HAP-1 (cell line): ENCODE data around the gene USP6NL.
"Not testable (repeated sequence)": the region's sequence is repeated elsewhere in the genome, so short reads cannot be mapped to it uniquely, and the experiment has no call there.

Source experiments
- DNase-seq, 2 experiments: peaks; one replicate each; pipeline ENCODE4 v3.0.0-alpha.2; 2016 to 2020; ENCODE audit warnings: low spot score in 2 of 2
- H3K27me3 ChIP-seq: fragments of 250-450 bp; sonication (Bioruptor Pico); 2 replicates; pipeline ENCODE4 v1.5.1; 2020; ENCODE audit warnings: low read depth, mild to moderate bottlenecking, moderate library complexity
- H3K36me3 ChIP-seq: fragments of 250-450 bp; sonication (Bioruptor Pico); replicated peaks from 2 replicates; pipeline ENCODE4 v1.5.1; 2020; ENCODE audit warnings: mild to moderate bottlenecking
- H3K4me1 ChIP-seq: fragments of 250-450 bp; sonication (Bioruptor Pico); 2 replicates; pipeline ENCODE4 v1.5.1; 2020; ENCODE audit warnings: mild to moderate bottlenecking
- H3K4me3 ChIP-seq: fragments of 250-450 bp; sonication (Bioruptor Pico); 2 replicates; pipeline ENCODE4 v1.5.1; 2020; ENCODE audit warnings: mild to moderate bottlenecking, moderate library complexity
- H3K9me3 ChIP-seq: fragments of 250-450 bp; sonication (Bioruptor Pico); 2 replicates; pipeline ENCODE4 v1.5.1; 2020; ENCODE audit warnings: mild to moderate bottlenecking, moderate library complexity
- in situ Hi-C: fragments of 300-500 bp; cut with MboI; formaldehyde crosslinking; loops from 3 replicates; pipeline ENCODE4 v1.14.3; 2020; ENCODE audit warnings: low sequenced_read_pairs, inconsistent platforms, mixed read lengths

USP6NL gene

GRCh38 chr10:11636697-11637303, 25.4 kb upstream of the USP6NL start:
- Histone ChIP-seq H3K9me3 (no peaks in the 10 kb centered on the region), H3K36me3 (no peaks in the 10 kb centered on the region), H3K27me3 (peaks cover 3% of the 10 kb centered on the region), H3K4me1 (no peaks in the 10 kb centered on the region), H3K4me3 (no peak overlapping the region)
- in situ Hi-C loops: no loop called here
- no peak for DNase-seq

GRCh38 chr10:11631890-11632587, 20.6 kb upstream of the USP6NL start:
- in situ Hi-C loops: no loop called here
- no peak overlapping the region for H3K4me3 ChIP-seq
- H3K27me3 ChIP-seq: peaks cover 3% of the 10 kb centered on the region
- H3K36me3 ChIP-seq: no peaks in the 10 kb centered on the region
- DNase-seq: no peak
- H3K4me1 ChIP-seq: no peaks in the 10 kb centered on the region
- H3K9me3 ChIP-seq: no peaks in the 10 kb centered on the region

GRCh38 chr10:11631291-11631690, 19.8 kb upstream of the USP6NL start:
- Histone ChIP-seq H3K4me1 (no peaks in the 10 kb centered on the region), H3K9me3 (no peaks in the 10 kb centered on the region), H3K4me3 (no peak overlapping the region), H3K36me3 (no peaks in the 10 kb centered on the region), H3K27me3 (peaks cover 3% of the 10 kb centered on the region)
- in situ Hi-C loops: no loop called here
- no peak for DNase-seq

- in situ Hi-C loops: no loop called here
- no peaks in the 10 kb centered on the region for H3K4me1 ChIP-seq
- H3K27me3 ChIP-seq: peaks cover 3% of the 10 kb centered on the region; the same call in 1 of the 2 replicates
- no peaks in the 10 kb centered on the region for H3K36me3 ChIP-seq
- no peak for DNase-seq
- no peak overlapping the region for H3K4me3 ChIP-seq
- H3K9me3 ChIP-seq: no peaks in the 10 kb centered on the region
Observed at GRCh38 chr10:11629731-11630130, 18.3 kb upstream of the USP6NL start.

DNA sequence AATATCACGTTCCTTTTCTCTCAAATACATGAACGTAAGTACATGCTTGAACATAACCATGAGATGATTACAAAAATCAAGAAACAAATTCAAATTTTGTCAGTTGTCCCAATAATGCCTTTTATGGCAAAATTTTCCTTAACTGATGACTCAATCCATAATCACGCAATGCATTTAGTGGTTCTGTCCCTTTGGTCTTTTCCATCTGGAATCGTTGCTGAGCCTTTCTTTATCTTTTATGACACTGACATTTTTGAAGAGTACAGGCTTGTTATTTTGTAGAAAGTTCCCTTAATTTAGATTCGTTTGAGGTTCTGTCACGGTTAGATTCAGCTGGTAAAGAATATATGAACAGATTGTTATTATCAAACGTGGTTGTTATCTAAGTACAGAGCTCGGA, 16.5 kb upstream of the USP6NL start:
- H3K27me3 ChIP-seq, H3K4me1 ChIP-seq, H3K36me3 ChIP-seq, in situ Hi-C loops, H3K9me3 ChIP-seq, DNase-seq, H3K4me3 ChIP-seq: not testable (repeated sequence)

GRCh38 chr10:11626071-11626470, 14.6 kb upstream of the USP6NL start:
- no peak for DNase-seq
- no peaks in the 10 kb centered on the region for H3K27me3 ChIP-seq
- no peak overlapping the region for H3K4me3 ChIP-seq
- no peaks in the 10 kb centered on the region for H3K36me3 ChIP-seq
- H3K9me3 ChIP-seq: no peaks in the 10 kb centered on the region
- H3K4me1 ChIP-seq: no peaks in the 10 kb centered on the region
- in situ Hi-C loops: no loop called here

DNA sequence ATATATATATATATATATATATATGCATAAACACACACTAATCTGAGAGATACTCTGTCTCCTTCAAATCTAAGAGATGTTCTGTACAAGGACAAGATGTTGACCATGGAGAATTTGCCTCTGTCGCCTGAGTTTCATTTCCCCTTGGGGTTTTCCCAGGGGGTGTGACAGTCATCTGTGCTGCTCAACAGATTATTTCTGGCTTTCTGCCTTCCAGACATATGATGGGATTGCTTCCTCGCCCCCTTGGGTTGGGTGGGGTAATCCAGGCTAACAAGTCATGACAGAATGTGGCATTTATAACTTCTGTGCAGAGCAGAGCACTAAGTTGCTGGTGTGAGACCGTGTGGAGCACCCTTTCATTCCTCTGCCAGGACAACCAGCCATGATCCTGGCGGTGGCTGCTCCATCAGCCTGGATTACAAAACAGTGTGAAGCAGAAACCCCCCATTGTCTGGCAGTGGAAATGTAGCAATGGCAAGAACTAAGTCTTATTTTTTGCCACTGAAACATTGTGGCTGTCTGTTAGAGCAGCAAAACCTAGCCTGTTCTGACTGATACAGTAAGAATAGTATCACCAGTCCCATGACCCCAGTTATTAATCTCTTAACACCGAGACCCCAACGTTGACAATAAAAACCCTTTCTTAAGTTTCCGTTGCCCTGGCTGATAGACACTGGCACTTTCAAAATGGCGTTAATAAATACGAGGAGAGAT, 13.7 kb upstream of the USP6NL start:
- Histone ChIP-seq H3K9me3 (no peaks in the 10 kb centered on the region), H3K27me3 (no peaks in the 10 kb centered on the region), H3K4me1 (peaks cover 7% of the 10 kb centered on the region), H3K36me3 (no peaks in the 10 kb centered on the region), H3K4me3 (no peak overlapping the region)
- no peak for DNase-seq
- in situ Hi-C loops: no loop called here

DNA sequence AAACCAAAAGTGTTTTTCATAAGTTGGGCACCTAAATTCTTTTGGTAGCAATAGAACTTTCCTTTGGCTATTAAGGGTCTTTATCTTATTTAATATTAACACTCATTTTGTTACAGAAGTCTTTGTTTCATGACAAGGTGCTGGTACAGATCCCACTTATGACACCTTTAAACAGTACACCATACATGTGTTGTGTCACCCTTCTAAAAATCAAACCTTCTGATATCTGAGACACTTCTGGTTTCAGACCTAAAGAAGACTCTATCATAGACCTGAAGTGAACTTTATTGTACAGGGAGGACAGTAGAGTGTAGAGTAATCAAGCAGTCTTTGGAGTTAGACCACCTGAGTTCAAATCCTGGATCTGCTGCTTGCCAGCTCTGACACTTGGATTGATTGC, 5.8 kb upstream of the USP6NL start:
- DNase-seq: no peak
- no peaks in the 10 kb centered on the region for H3K36me3 ChIP-seq
- no peaks in the 10 kb centered on the region for H3K9me3 ChIP-seq
- peaks cover 19% of the 10 kb centered on the region for H3K4me1 ChIP-seq
- no peak overlapping the region for H3K4me3 ChIP-seq
- no peaks in the 10 kb centered on the region for H3K27me3 ChIP-seq
- in situ Hi-C loops: no loop called here

GRCh38 chr10:11616021-11616420, 4.6 kb upstream of the USP6NL start:
- in situ Hi-C loops: no loop called here
- H3K36me3 ChIP-seq: no peaks in the 10 kb centered on the region
- H3K4me3 ChIP-seq: no peak overlapping the region
- peaks cover 23% of the 10 kb centered on the region for H3K4me1 ChIP-seq
- no peaks in the 10 kb centered on the region for H3K9me3 ChIP-seq
- no peak for DNase-seq
- no peaks in the 10 kb centered on the region for H3K27me3 ChIP-seq

DNA sequence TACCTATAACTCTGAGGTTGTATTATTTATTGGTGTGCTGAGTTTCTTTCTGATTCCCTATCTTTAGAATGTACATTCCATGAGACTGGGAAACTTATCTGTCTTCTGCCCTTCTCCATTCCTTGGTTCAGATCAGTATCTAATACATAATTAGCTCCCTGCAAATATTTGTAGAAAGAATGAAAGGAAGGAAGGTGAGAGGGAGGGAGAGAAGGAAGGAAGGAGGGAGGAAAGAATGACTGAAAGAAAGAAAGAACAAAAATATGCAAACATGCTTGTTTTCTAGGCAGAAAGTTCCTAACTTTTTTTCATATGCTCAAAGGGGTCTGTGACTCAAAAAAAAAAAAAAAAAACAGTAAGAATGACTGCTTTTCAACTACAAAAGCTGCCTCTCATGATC, 3.9 kb upstream of the USP6NL start:
- H3K27me3 ChIP-seq: no peaks in the 10 kb centered on the region
- no peak for DNase-seq
- H3K9me3 ChIP-seq: no peaks in the 10 kb centered on the region
- peaks cover 18% of the 10 kb centered on the region for H3K4me1 ChIP-seq
- no peaks in the 10 kb centered on the region for H3K36me3 ChIP-seq
- in situ Hi-C loops: no loop called here
- no peak overlapping the region for H3K4me3 ChIP-seq

GRCh38 chr10:11612021-11613001, 861 bp upstream of the USP6NL start:
- no peak for DNase-seq
- Histone ChIP-seq H3K4me3 (peak overlapping the region; percentile 69), H3K27me3 (no peaks in the 10 kb centered on the region), H3K9me3 (no peaks in the 10 kb centered on the region), H3K4me1 (peaks cover 20% of the 10 kb centered on the region), H3K36me3 (no peaks in the 10 kb centered on the region)
- in situ Hi-C loops: no loop called here

- in situ Hi-C loops: no loop called here
- H3K9me3 ChIP-seq: no peaks in the 10 kb centered on the region
- peak in 1 of 2 experiments; percentile 52 for DNase-seq
- H3K4me3 ChIP-seq: peak overlapping the region; percentile 69
- H3K36me3 ChIP-seq: no peaks in the 10 kb centered on the region
- H3K4me1 ChIP-seq: peaks cover 20% of the 10 kb centered on the region
- no peaks in the 10 kb centered on the region for H3K27me3 ChIP-seq
Observed at GRCh38 chr10:11610826-11611247, 613 bp downstream of the USP6NL start.

DNA sequence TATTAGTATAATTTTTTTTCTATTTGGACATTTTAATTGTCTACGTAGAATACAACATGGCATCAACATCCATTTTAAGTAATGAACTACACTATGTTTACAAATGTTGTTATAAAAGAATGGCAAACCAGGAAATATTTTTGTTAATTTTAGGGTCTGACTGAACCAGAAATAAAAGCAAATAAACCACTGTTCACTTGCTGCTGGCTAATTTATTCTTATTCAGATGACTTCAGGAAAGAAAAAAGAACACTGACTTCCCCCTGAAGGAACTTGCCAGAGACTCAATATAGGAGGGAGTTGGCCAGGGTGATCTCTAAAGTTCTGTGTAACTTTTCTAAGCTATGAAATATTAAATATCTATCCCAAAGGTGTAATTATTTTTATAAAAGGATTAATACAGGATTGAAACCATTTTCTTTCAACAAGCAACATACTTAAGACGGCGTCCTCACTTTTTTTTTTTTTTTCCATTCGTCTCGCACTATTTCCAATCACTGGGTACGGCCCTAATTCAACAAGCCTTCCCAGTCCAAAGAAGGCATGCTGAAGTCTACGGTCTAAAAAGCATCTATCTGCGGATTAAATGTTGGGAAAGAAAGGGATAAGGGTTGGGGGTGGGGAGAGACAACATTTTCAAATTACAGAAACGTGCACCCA, 1.2 kb downstream of the USP6NL start:
- Histone ChIP-seq H3K36me3 (no peaks in the 10 kb centered on the region), H3K4me1 (peaks cover 20% of the 10 kb centered on the region), H3K9me3 (peaks cover 2% of the 10 kb centered on the region; the same call in 1 of the 2 replicates), H3K27me3 (no peaks in the 10 kb centered on the region), H3K4me3 (peak overlapping the region; percentile 69)
- in situ Hi-C loops: no loop called here
- no peak for DNase-seq
